H1 (cell line): ENCODE results near the gene XRN2. TPM values are rescaled to one million over a fixed set of nuclear protein-coding genes. Genes with fewer than 3 reads are reported as not detected.

ENCODE experiments used
- KDM5A ChIP-seq: fragments of 200-600 bp; IDR thresholded peaks from 2 replicates; pipeline ENCODE4 v1.7.1; 2012; ENCODE audit warnings: mild to moderate bottlenecking, low read length, inconsistent platforms, mixed read lengths
- SP2 ChIP-seq: IDR thresholded peaks from 2 replicates; pipeline ENCODE4 v1.6.1; 2012; ENCODE audit warnings: mild to moderate bottlenecking, low read length, inconsistent platforms
- TBP ChIP-seq: IDR thresholded peaks from 2 replicates; pipeline ENCODE4 v1.6.1; 2011; ENCODE audit warnings: low read depth, low read length, improper control_type of control experiment
- polyA plus RNA-seq, 7 experiments: library from polyadenylated mRNA; depleted of rRNA in 3 of 7; stranded (reverse) in 5 of 7; unstranded in 2 of 7; fragments of >200 nt in 5 of 7; fragments of 200-250 nt in 2 of 7; gene quantifications; 1 replicate in 5 of 7; 2 replicates in 1 of 7; 4 replicates in 1 of 7; pipeline versions ENCODE4 v1.2.1 to v1.2.3, GENCODE V29; 2011 to 2013; ENCODE audit warnings: missing spikeins in 2 of 7, mixed read lengths in 2 of 7
- total RNA-seq: library from RNA; stranded (reverse); fragmentation: NEBNext Ultra II Directional; extraction: Animal tissue kit (Norgen Biotek cat#: 25700); gene quantifications from 2 replicates; pipeline ENCODE4 v1.2.1, GENCODE V29; 2021

Gene XRN2
- total and polyA plus RNA-seq, 2 of the 8 experiments (the other 6 are each of a cell fraction or from before 2014, with no cell fraction given): 60.3 to 139 TPM

DNA sequence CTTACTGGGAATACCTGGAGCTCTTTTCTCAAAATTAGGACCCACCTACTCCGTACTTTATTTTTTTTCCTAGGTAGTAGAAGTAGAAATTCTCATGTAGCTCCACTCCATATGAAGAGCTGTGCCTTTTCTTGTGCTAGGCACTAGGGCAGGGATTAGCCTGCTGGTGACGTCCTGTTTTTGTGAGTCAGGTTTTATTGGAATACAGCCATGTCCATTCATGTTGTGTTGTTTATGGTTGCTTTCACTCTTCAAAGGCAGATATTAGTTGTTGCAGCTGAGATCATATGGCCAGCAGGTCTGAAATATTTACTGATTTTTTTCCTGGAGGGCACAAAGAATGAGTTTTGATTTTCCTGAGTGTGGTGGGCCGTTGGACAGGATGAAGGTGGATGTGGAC, 20.5 kb downstream of the XRN2 start (continued):
- TF ChIP-seq SP2: no peak
- no peak for TF ChIP-seq KDM5A
- TF ChIP-seq TBP: no peak
